ENCODE results near the gene RAB37. TPM values are rescaled to one million over a fixed set of nuclear protein-coding genes. Genes with fewer than 3 reads are reported as not detected.

RAB37 gene
- total and polyA plus RNA-seq, 7 experiments from 2014 or later: 23.6 to 58.5 (median 30.7) TPM

- Histone ChIP-seq H3K4me3 (ENCODE audit: low read length) (no peak overlapping the region), H3K36me3 (ENCODE audit: control insufficient read depth in 2 of 3, insufficient read depth in 3 of 3, low read length in 3 of 3) (no peaks in the 10 kb centered on the region), H3K27me3 (ENCODE audit: control insufficient read depth in 2 of 2, insufficient read depth in 2 of 2, low read length in 2 of 2) (no peaks in the 10 kb centered on the region), H3K9me3 (ENCODE audit: control insufficient read depth in 2 of 3, low read length in 3 of 3) (no peaks in the 10 kb centered on the region), H3K4me1 (ENCODE audit: control insufficient read depth in 2 of 2, insufficient read depth in 2 of 2, low read length in 2 of 2) (peaks cover 0 to 32% of the 10 kb centered on the region in 2 donors), H3K27ac (ENCODE audit: low read depth, low read length) (no peak overlapping the region)
- CTCF ChIA-PET: no interaction called here
- POLR2A ChIA-PET: no interaction called here
- intact Hi-C loops (cut with micrococcal nuclease): loop anchor here in 1 of 2 donors (10.0 kb wide), 1 partner anchor 46 kb away; no protein-coding TSS in a partner anchor
- ATAC-seq (peak; percentile 90), DNase-seq (no peak)
- H3K36me3 Mint-ChIP-seq: peaks cover 0 to 2% (median 0%) of the 10 kb centered on the region in 5 donors
- H3K9me3 Mint-ChIP-seq: no peaks in the 10 kb centered on the region
- H3K27ac Mint-ChIP-seq: peak overlapping the region in 1 of 9 donors; percentile 55
- peak overlapping the region in 1 of 10 donors; percentile 27 for H3K4me3 Mint-ChIP-seq
- H3K27me3 Mint-ChIP-seq: peaks cover 0 to 13% (median 0%) of the 10 kb centered on the region in 5 donors
- peaks cover 4 to 27% (median 6%) of the 10 kb centered on the region in 7 donors for H3K4me1 Mint-ChIP-seq
Measured at GRCh38 chr17:74730491-74731346, 6.3 kb upstream of the RAB37 start.

- Histone ChIP-seq H3K9me3 (ENCODE audit: control insufficient read depth in 2 of 3, low read length in 3 of 3) (no peaks in the 10 kb centered on the region), H3K4me1 (ENCODE audit: control insufficient read depth in 2 of 2, insufficient read depth in 2 of 2, low read length in 2 of 2) (peaks cover 0 to 35% of the 10 kb centered on the region in 2 donors), H3K27me3 (ENCODE audit: control insufficient read depth in 2 of 2, insufficient read depth in 2 of 2, low read length in 2 of 2) (no peaks in the 10 kb centered on the region), H3K27ac (ENCODE audit: low read depth, low read length) (no peak overlapping the region), H3K36me3 (ENCODE audit: control insufficient read depth in 2 of 3, insufficient read depth in 3 of 3, low read length in 3 of 3) (no peaks in the 10 kb centered on the region), H3K4me3 (ENCODE audit: low read length) (no peak overlapping the region)
- H3K27me3 Mint-ChIP-seq: peaks cover 0 to 15% (median 0%) of the 10 kb centered on the region in 5 donors
- ATAC-seq: no peak
- H3K4me1 Mint-ChIP-seq: peaks cover 7 to 29% (median 9%) of the 10 kb centered on the region in 7 donors
- peaks cover 0 to 2% (median 0%) of the 10 kb centered on the region in 5 donors for H3K36me3 Mint-ChIP-seq
- no peak overlapping the region for H3K4me3 Mint-ChIP-seq
- ChIA-PET CTCF (no interaction called here), POLR2A (no interaction called here)
- H3K27ac Mint-ChIP-seq: no peak overlapping the region
- no peak for DNase-seq
- H3K9me3 Mint-ChIP-seq: no peaks in the 10 kb centered on the region
- intact Hi-C loops (cut with micrococcal nuclease): loop anchor here in 1 of 2 donors (10.0 kb wide), 1 partner anchor 46 kb away; no protein-coding TSS in a partner anchor
Measured at GRCh38 chr17:74731347-74731605, 5.8 kb upstream of the RAB37 start.

GRCh38 chr17:74732042-74732867 is 4.8 kb upstream of the RAB37 start:
- no peak overlapping the region for H3K4me3 ChIP-seq (ENCODE audit: low read length)
- Mint-ChIP-seq H3K27me3 (peaks cover 0 to 17% (median 0%) of the 10 kb centered on the region in 5 donors), H3K9me3 (no peaks in the 10 kb centered on the region), H3K4me1 (peaks cover 9 to 32% (median 13%) of the 10 kb centered on the region in 7 donors), H3K36me3 (peaks cover 0 to 2% (median 0%) of the 10 kb centered on the region in 5 donors), H3K4me3 (no peak overlapping the region), H3K27ac (no peak overlapping the region)
- ChIA-PET POLR2A (interaction anchor here (0.6 to 1.0 kb wide), 2 partner anchors 13 to 42 kb away, joined by 3 to 6 read pairs; no protein-coding TSS in a partner anchor), CTCF (interaction anchor here (0.6 to 1.0 kb wide), 3 partner anchors 74 to 403 kb away, joined by 3 to 5 read pairs (median 4); no protein-coding TSS in a partner anchor)
- H3K27ac ChIP-seq (ENCODE audit: low read depth, low read length): no peak overlapping the region
- intact Hi-C loops (cut with micrococcal nuclease): loop anchor here in 1 of 2 donors (10.0 kb wide), 1 partner anchor 47 kb away; no protein-coding TSS in a partner anchor
- no peaks in the 10 kb centered on the region for H3K9me3 ChIP-seq (ENCODE audit: control insufficient read depth in 2 of 3, low read length in 3 of 3)
- DNase-seq (no peak), ATAC-seq (no peak)
- no peaks in the 10 kb centered on the region for H3K36me3 ChIP-seq (ENCODE audit: control insufficient read depth in 2 of 3, insufficient read depth in 3 of 3, low read length in 3 of 3)
- H3K4me1 ChIP-seq (ENCODE audit: control insufficient read depth in 2 of 2, insufficient read depth in 2 of 2, low read length in 2 of 2): peaks cover 0 to 37% of the 10 kb centered on the region in 2 donors
- no peaks in the 10 kb centered on the region for H3K27me3 ChIP-seq (ENCODE audit: control insufficient read depth in 2 of 2, insufficient read depth in 2 of 2, low read length in 2 of 2)

GRCh38 chr17:74733365-74734122 is 3.5 kb upstream of the RAB37 start:
- Mint-ChIP-seq H3K4me1 (peaks cover 16 to 38% (median 23%) of the 10 kb centered on the region in 7 donors), H3K27ac (peak overlapping the region in 1 of 9 donors; percentile 19), H3K9me3 (no peaks in the 10 kb centered on the region), H3K4me3 (no peak overlapping the region), H3K36me3 (peaks cover 0 to 2% (median 0%) of the 10 kb centered on the region in 5 donors), H3K27me3 (peaks cover 0 to 17% (median 0%) of the 10 kb centered on the region in 5 donors)
- Histone ChIP-seq H3K27me3 (ENCODE audit: control insufficient read depth in 2 of 2, insufficient read depth in 2 of 2, low read length in 2 of 2) (no peaks in the 10 kb centered on the region), H3K4me1 (ENCODE audit: control insufficient read depth in 2 of 2, insufficient read depth in 2 of 2, low read length in 2 of 2) (peaks cover 9 to 37% of the 10 kb centered on the region in 2 donors), H3K36me3 (ENCODE audit: control insufficient read depth in 2 of 3, insufficient read depth in 3 of 3, low read length in 3 of 3) (no peaks in the 10 kb centered on the region), H3K4me3 (ENCODE audit: low read length) (no peak overlapping the region), H3K27ac (ENCODE audit: low read depth, low read length) (no peak overlapping the region), H3K9me3 (ENCODE audit: control insufficient read depth in 2 of 3, low read length in 3 of 3) (no peaks in the 10 kb centered on the region)
- CTCF ChIA-PET: interaction anchor here (6.7 kb wide), 1 partner anchor 76 kb away, joined by 166 read pairs; no protein-coding TSS in a partner anchor
- ATAC-seq (no peak), DNase-seq (no peak)
- intact Hi-C loops (cut with micrococcal nuclease): loop anchor here in 1 of 2 donors (10.0 kb wide), 1 partner anchor 49 kb away; no protein-coding TSS in a partner anchor
- POLR2A ChIA-PET: no interaction called here

GRCh38 chr17:74734256-74734655 is 2.8 kb upstream of the RAB37 start:
- peaks cover 0 to 17% (median 0%) of the 10 kb centered on the region in 5 donors for H3K27me3 Mint-ChIP-seq

More at GRCh38 chr17:74734256-74734655, 2.8 kb upstream of the RAB37 start:
- Mint-ChIP-seq H3K4me3 (peak overlapping the region in 1 of 10 donors; percentile 57), H3K4me1 (peaks cover 23 to 45% (median 30%) of the 10 kb centered on the region in 7 donors), H3K27ac (peak overlapping the region in 5 of 9 donors; percentile 19 to 76 (median 59)), H3K9me3 (no peaks in the 10 kb centered on the region), H3K36me3 (peaks cover 0 to 7% (median 0%) of the 10 kb centered on the region in 5 donors)
- H3K4me1 ChIP-seq (ENCODE audit: control insufficient read depth in 2 of 2, insufficient read depth in 2 of 2, low read length in 2 of 2): peaks cover 16 to 37% of the 10 kb centered on the region in 2 donors
- CTCF ChIA-PET: interaction anchor here (1.2 to 6.7 kb wide), 2 partner anchors 41 to 76 kb away, joined by 3 to 166 read pairs; partner anchors contain the start of gene NAT9
- no peak overlapping the region for H3K4me3 ChIP-seq (ENCODE audit: low read length)
- H3K27me3 ChIP-seq (ENCODE audit: control insufficient read depth in 2 of 2, insufficient read depth in 2 of 2, low read length in 2 of 2): no peaks in the 10 kb centered on the region
- H3K36me3 ChIP-seq (ENCODE audit: control insufficient read depth in 2 of 3, insufficient read depth in 3 of 3, low read length in 3 of 3): no peaks in the 10 kb centered on the region
- POLR2A ChIA-PET: interaction anchor here (0.7 kb wide), 1 partner anchor 20 kb away, joined by 4 read pairs; no protein-coding TSS in a partner anchor
- no peak for DNase-seq
- no peak overlapping the region for H3K27ac ChIP-seq (ENCODE audit: low read depth, low read length)
- no peak for ATAC-seq
- intact Hi-C loops (cut with micrococcal nuclease): loop anchor here in 1 of 2 donors (10.0 kb wide), 1 partner anchor 49 kb away; no protein-coding TSS in a partner anchor
- H3K9me3 ChIP-seq (ENCODE audit: control insufficient read depth in 2 of 3, low read length in 3 of 3): no peaks in the 10 kb centered on the region

Data from naive thymus-derived CD4-positive, alpha-beta T cell (primary cell).